Glutamatergic neuron (in vitro differentiated cells): ENCODE data around the gene STARD3. TPM values are rescaled to one million over a fixed set of nuclear protein-coding genes. Genes with fewer than 3 reads are reported as not detected.

Experiments
- DNase-seq: peaks from one replicate; pipeline ENCODE4 v3.0.0; 2022
- H3K27ac Mint-ChIP-seq: one replicate; pipeline ENCODE4 v1.8.0; 2020; ENCODE audit warnings: mild to moderate bottlenecking, mixed read lengths, inconsistent platforms; ENCODE audit not compliant: unreplicated experiment
- H3K27me3 Mint-ChIP-seq: one replicate; pipeline ENCODE4 v1.8.0; 2020; ENCODE audit warnings: mild to moderate bottlenecking, moderate library complexity, mixed read lengths, inconsistent platforms; ENCODE audit not compliant: unreplicated experiment
- H3K36me3 Mint-ChIP-seq: one replicate; pipeline ENCODE4 v1.8.0; 2020; ENCODE audit warnings: mild to moderate bottlenecking, mixed read lengths, inconsistent platforms; ENCODE audit not compliant: unreplicated experiment
- H3K4me1 Mint-ChIP-seq: one replicate; pipeline ENCODE4 v1.8.0; 2020; ENCODE audit warnings: mild to moderate bottlenecking, low read depth, mixed read lengths, inconsistent platforms; ENCODE audit not compliant: unreplicated experiment
- H3K4me3 Mint-ChIP-seq: one replicate; pipeline ENCODE4 v1.8.0; 2020; ENCODE audit warnings: mild to moderate bottlenecking, mixed read lengths, inconsistent platforms; ENCODE audit not compliant: unreplicated experiment
- H3K9me3 Mint-ChIP-seq: one replicate; pipeline ENCODE4 v1.8.0; 2020; ENCODE audit warnings: mild to moderate bottlenecking, moderate library complexity, mixed read lengths, inconsistent platforms; ENCODE audit not compliant: unreplicated experiment
- CTCF ChIP-seq: fragments of 200-600 bp; sonication (generic); IDR thresholded peaks from one replicate; pipeline ENCODE4 v1.5.0; 2021; ENCODE audit not compliant: partially characterized antibody, unreplicated experiment
- total RNA-seq: library from RNA; stranded (reverse); fragmentation: NEBNext Ultra II Directional; extraction: Animal tissue kit (Norgen Biotek cat#: 25700); gene quantifications from one replicate; pipeline ENCODE4 v1.2.1, GENCODE V29; 2021; ENCODE audit not compliant: unreplicated experiment

Gene STARD3
- total RNA-seq, 1 donor from 2014 or later: 48.0 TPM

- peaks cover 4% of the 10 kb centered on the region for H3K9me3 Mint-ChIP-seq
- no peak for TF ChIP-seq CTCF
- no peaks in the 10 kb centered on the region for H3K36me3 Mint-ChIP-seq
- no peaks in the 10 kb centered on the region for H3K4me1 Mint-ChIP-seq
- DNase-seq: no peak
- H3K4me3 Mint-ChIP-seq: no peak overlapping the region
- H3K27ac Mint-ChIP-seq: no peak overlapping the region
- peaks cover 12% of the 10 kb centered on the region for H3K27me3 Mint-ChIP-seq
Measured at GRCh38 chr17:39655105-39655504, 18.2 kb downstream of the STARD3 start.

- Mint-ChIP-seq H3K27ac (no peak overlapping the region), H3K27me3 (peaks cover 9% of the 10 kb centered on the region), H3K4me1 (peaks cover 2% of the 10 kb centered on the region), H3K36me3 (no peaks in the 10 kb centered on the region), H3K9me3 (peaks cover 2% of the 10 kb centered on the region), H3K4me3 (no peak overlapping the region)
- no peak for DNase-seq
- TF ChIP-seq CTCF: no peak
Measured at GRCh38 chr17:39658346-39658745, 21.4 kb downstream of the STARD3 start.

GRCh38 chr17:39658760-39659159 lies 21.8 kb downstream of the STARD3 start:
- Mint-ChIP-seq H3K4me3 (no peak overlapping the region), H3K27ac (no peak overlapping the region), H3K27me3 (peaks cover 9% of the 10 kb centered on the region), H3K36me3 (no peaks in the 10 kb centered on the region), H3K9me3 (peaks cover 2% of the 10 kb centered on the region), H3K4me1 (peaks cover 2% of the 10 kb centered on the region)
- no peak for DNase-seq
- TF ChIP-seq CTCF: no peak

GRCh38 chr17:39659279-39660010 lies 22.5 kb downstream of the STARD3 start:
- H3K4me1 Mint-ChIP-seq: peaks cover 5% of the 10 kb centered on the region
- H3K36me3 Mint-ChIP-seq: no peaks in the 10 kb centered on the region
- H3K9me3 Mint-ChIP-seq: peaks cover 2% of the 10 kb centered on the region
- TF ChIP-seq CTCF: no peak
- no peak overlapping the region for H3K4me3 Mint-ChIP-seq
- peaks cover 9% of the 10 kb centered on the region for H3K27me3 Mint-ChIP-seq
- H3K27ac Mint-ChIP-seq: no peak overlapping the region
- no peak for DNase-seq

- H3K9me3 Mint-ChIP-seq: peaks cover 2% of the 10 kb centered on the region
- no peak overlapping the region for H3K4me3 Mint-ChIP-seq
- no peak overlapping the region for H3K27ac Mint-ChIP-seq
- peaks cover 5% of the 10 kb centered on the region for H3K4me1 Mint-ChIP-seq
- DNase-seq: no peak
- H3K36me3 Mint-ChIP-seq: no peaks in the 10 kb centered on the region
- H3K27me3 Mint-ChIP-seq: peaks cover 8% of the 10 kb centered on the region
- TF ChIP-seq CTCF: no peak
Measured at GRCh38 chr17:39660011-39660360, 23.0 kb downstream of the STARD3 start.
